GM21825 (cell line): ENCODE results near the gene NACC1.

Source experiments
- ATAC-seq: cut with Tn5 transposase; IDR thresholded peaks from one replicate; pipeline ENCODE4 v1.9.1; 2021; ENCODE audit warnings: mild to moderate bottlenecking, moderate library complexity; ENCODE audit not compliant: unreplicated experiment

NACC1 gene

GRCh38 chr19:13087795-13088537 is 30.1 kb upstream of the NACC1 start:
- ATAC-seq: no peak

- no peak for ATAC-seq
Observed at GRCh38 chr19:13089139-13089856, 28.8 kb upstream of the NACC1 start.

- no peak for ATAC-seq
Observed at GRCh38 chr19:13089857-13090507, 28.1 kb upstream of the NACC1 start.

- no peak for ATAC-seq
Observed at GRCh38 chr19:13090511-13091231, 27.4 kb upstream of the NACC1 start.

- ATAC-seq: no peak
Observed at GRCh38 chr19:13091400-13092157, 26.5 kb upstream of the NACC1 start.

GRCh38 chr19:13092158-13092543 is 25.9 kb upstream of the NACC1 start:
- no peak for ATAC-seq

- ATAC-seq: no peak
Observed at GRCh38 chr19:13092606-13093235, 25.3 kb upstream of the NACC1 start.

GRCh38 chr19:13093407-13094105 is 24.5 kb upstream of the NACC1 start:
- no peak for ATAC-seq

GRCh38 chr19:13094106-13094504 is 24.0 kb upstream of the NACC1 start:
- ATAC-seq: no peak

- no peak for ATAC-seq
Observed at GRCh38 chr19:13094771-13095392, 23.2 kb upstream of the NACC1 start.

GRCh38 chr19:13095393-13095784 is 22.7 kb upstream of the NACC1 start:
- no peak for ATAC-seq

- no peak for ATAC-seq
Observed at GRCh38 chr19:13095934-13096927, 21.8 kb upstream of the NACC1 start.

GRCh38 chr19:13097033-13097462 is 21.0 kb upstream of the NACC1 start:
- ATAC-seq: no peak

- ATAC-seq: no peak
Observed at GRCh38 chr19:13097463-13098258, 20.4 kb upstream of the NACC1 start.

GRCh38 chr19:13098277-13099072 is 19.6 kb upstream of the NACC1 start:
- ATAC-seq: no peak
